PC-3 (cell line): ENCODE results near the gene ZDHHC21. TPM values are rescaled to one million over a fixed set of nuclear protein-coding genes. Genes with fewer than 3 reads are reported as not detected.

Source experiments
- ATAC-seq: fragments of 200-7000 bp; cut with Tn5 transposase; 2 replicates; pipeline ENCODE4 v1.9.1; 2020; ENCODE audit warnings: mild to moderate bottlenecking, moderate library complexity
- BruUV-seq: library from RNA; stranded (reverse); fragments of 400-500 nt; replicated peaks from 2 replicates; lab custom pipeline; 2021; lab: Mats Ljungman, UMichigan
- CTCF ChIA-PET: fragments of 300-600 bp; sonication (Branson Sonifier 250); formaldehyde crosslinking; loops from one replicate; lab custom pipeline; 2022; ENCODE audit warnings: antibody characterized with exemption; lab: Charles Lee
- POLR2A ChIA-PET: fragments of 300-600 bp; sonication (Branson Sonifier 250); formaldehyde crosslinking; loops from one replicate; lab custom pipeline; 2022; ENCODE audit warnings: antibody characterized with exemption; ENCODE audit not compliant: unreplicated experiment; lab: Charles Lee
- DNase-seq: peaks from one replicate; pipeline ENCODE4 v3.0.0-alpha.2; 2015
- H2AFZ ChIP-seq: fragments of 300-600 bp; sonication (generic); 2 replicates; pipeline ENCODE4 v1.6.0; 2016; ENCODE audit warnings: antibody characterized with exemption, low read length
- H3F3A ChIP-seq: fragments of 300-600 bp; sonication (generic); one replicate; pipeline ENCODE4 v1.6.0; 2017; ENCODE audit warnings: antibody characterized with exemption, low read length, control low read depth, mild to moderate bottlenecking; ENCODE audit not compliant: unreplicated experiment
- H3K27ac ChIP-seq: fragments of 300-600 bp; sonication (generic); 2 replicates; pipeline ENCODE4 v1.5.1; 2016; ENCODE audit warnings: mild to moderate bottlenecking, low read length
- H3K27me3 ChIP-seq: fragments of 300-600 bp; sonication (generic); 2 replicates; pipeline ENCODE4 v1.6.1; 2016; ENCODE audit warnings: low read length, mixed read lengths
- H3K36me3 ChIP-seq: fragments of 300-600 bp; sonication (generic); 2 replicates; pipeline ENCODE4 v1.6.1; 2016; ENCODE audit warnings: low read depth, mixed run types, low read length, mixed read lengths
- H3K4me1 ChIP-seq: fragments of 300-600 bp; sonication (generic); 2 replicates; pipeline ENCODE4 v1.5.1; 2016; ENCODE audit warnings: low read length; ENCODE audit not compliant: insufficient read depth
- H3K4me2 ChIP-seq: fragments of 300-600 bp; sonication (generic); 2 replicates; pipeline ENCODE4 v1.6.0; 2016; ENCODE audit warnings: low read length
- H3K4me3 ChIP-seq: fragments of 300-600 bp; sonication (generic); 2 replicates; pipeline ENCODE4 v1.5.1; 2016; ENCODE audit warnings: mild to moderate bottlenecking, low read length, mixed read lengths
- H3K79me2 ChIP-seq: fragments of 300-600 bp; sonication (generic); 2 replicates; pipeline ENCODE4 v1.6.1; 2017; ENCODE audit warnings: low read length, mixed read lengths
- H3K9ac ChIP-seq: fragments of 300-600 bp; sonication (generic); 2 replicates; pipeline ENCODE4 v1.6.0; 2016; ENCODE audit warnings: mild to moderate bottlenecking, low read length
- H3K9me2 ChIP-seq: fragments of 300-600 bp; sonication (generic); replicated peaks from 2 replicates; pipeline ENCODE4 v1.6.1; 2016; ENCODE audit warnings: mixed run types, low read length, mixed read lengths
- H3K9me3 ChIP-seq: fragments of 300-600 bp; sonication (generic); 2 replicates; pipeline ENCODE4 v1.6.1; 2016; ENCODE audit warnings: low read length, mixed read lengths
- H4K20me1 ChIP-seq: fragments of 300-600 bp; sonication (generic); 2 replicates; pipeline ENCODE4 v1.6.1; 2016; ENCODE audit warnings: low read length, mixed read lengths
- CTCF ChIP-seq: fragments of 300-600 bp; sonication (generic); conservative IDR thresholded peaks from 2 replicates; pipeline ENCODE4 v1.5.1; 2017; ENCODE audit warnings: antibody characterized with exemption, low read depth, mild to moderate bottlenecking, low read length
- EZH2 ChIP-seq: fragments of 300-600 bp; sonication (generic); IDR thresholded peaks from one replicate; pipeline ENCODE4 v1.6.1; 2017; ENCODE audit warnings: antibody characterized with exemption, mild to moderate bottlenecking, low read length; ENCODE audit not compliant: unreplicated experiment
- EZH2phosphoT487 ChIP-seq: fragments of 300-600 bp; sonication (generic); IDR thresholded peaks from 2 replicates; pipeline ENCODE4 v1.6.1; 2018; ENCODE audit warnings: mild to moderate bottlenecking, antibody characterized with exemption, low read length, borderline replicate concordance
- intact Hi-C: fragments of 100-400 bp; cut with micrococcal nuclease; formaldehyde crosslinking; loops from 2 replicates; pipeline ENCODE4 v1.9.0; 2023
- total RNA-seq: library from RNA; depleted of rRNA; stranded (reverse); fragments of >200 nt; gene quantifications from 2 replicates; pipeline ENCODE4 v1.2.3, GENCODE V29; 2014

ZDHHC21 gene
- total RNA-seq, 1 experiment from 2014 or later, result 6.2 TPM

- DNase-seq (no peak), ATAC-seq (no peak)
- no peak overlapping the region for H2AFZ ChIP-seq
- H3K4me3 ChIP-seq, result no peak overlapping the region
- H3K4me2 ChIP-seq, result no peak overlapping the region
- no peak overlapping the region for H3K27ac ChIP-seq
- H3K9me3 ChIP-seq, result no peaks in the 10 kb centered on the region
- TF ChIP-seq CTCF (no peak), EZH2 (no peak), EZH2phosphoT487 (no peak)
- H3K4me1 ChIP-seq, result no peaks in the 10 kb centered on the region
- no TSS peak for BruUV-seq
- no peaks in the 10 kb centered on the region for H4K20me1 ChIP-seq
- ChIA-PET CTCF (no interaction called here), POLR2A (no interaction called here)
- H3K9me2 ChIP-seq, result no peaks in the 10 kb centered on the region
- no peak overlapping the region for H3K9ac ChIP-seq
- no peaks in the 10 kb centered on the region; the same call in 1 of the 2 replicates for H3K36me3 ChIP-seq
- no peaks in the 10 kb centered on the region for H3F3A ChIP-seq
- intact Hi-C loops, result no loop called here
- no peaks in the 10 kb centered on the region for H3K27me3 ChIP-seq
- peaks cover 10% of the 10 kb centered on the region; the same call in 1 of the 2 replicates for H3K79me2 ChIP-seq
Measured at GRCh38 chr9:14677872-14678271, 15.4 kb downstream of the ZDHHC21 start.

GRCh38 chr9:14677396-14677795 lies 15.8 kb downstream of the ZDHHC21 start:
- no peaks in the 10 kb centered on the region for H4K20me1 ChIP-seq
- no peak for ATAC-seq
- H3K4me1 ChIP-seq, result no peaks in the 10 kb centered on the region
- H3K79me2 ChIP-seq, result peaks cover 10% of the 10 kb centered on the region; the same call in 1 of the 2 replicates
- H3K27ac ChIP-seq, result no peak overlapping the region
- no peak overlapping the region for H3K4me3 ChIP-seq
- H2AFZ ChIP-seq, result no peak overlapping the region
- no peaks in the 10 kb centered on the region for H3K27me3 ChIP-seq
- no peak overlapping the region for H3K4me2 ChIP-seq
- H3K9me3 ChIP-seq, result no peaks in the 10 kb centered on the region
- no TSS peak for BruUV-seq
- ChIA-PET CTCF (no interaction called here), POLR2A (no interaction called here)
- H3K9me2 ChIP-seq, result no peaks in the 10 kb centered on the region
- no peaks in the 10 kb centered on the region for H3F3A ChIP-seq
- no peaks in the 10 kb centered on the region; the same call in 1 of the 2 replicates for H3K36me3 ChIP-seq
- no peak overlapping the region for H3K9ac ChIP-seq
- DNase-seq, result no peak
- TF ChIP-seq EZH2 (no peak), CTCF (no peak), EZH2phosphoT487 (no peak)
- intact Hi-C loops, result no loop called here

- Histone ChIP-seq H3K4me3 (no peak overlapping the region), H3K27me3 (no peaks in the 10 kb centered on the region), H3K27ac (no peak overlapping the region), H2AFZ (no peak overlapping the region), H3K4me1 (peaks cover 11% of the 10 kb centered on the region), H4K20me1 (no peaks in the 10 kb centered on the region), H3K36me3 (no peaks in the 10 kb centered on the region; the same call in 1 of the 2 replicates), H3K9me2 (no peaks in the 10 kb centered on the region), H3K4me2 (no peak overlapping the region), H3K79me2 (no peaks in the 10 kb centered on the region), H3F3A (no peaks in the 10 kb centered on the region), H3K9ac (no peak overlapping the region), H3K9me3 (no peaks in the 10 kb centered on the region)
- no TSS peak for BruUV-seq
- DNase-seq, result no peak
- ATAC-seq, result no peak
- TF ChIP-seq CTCF, result no peak
- TF ChIP-seq EZH2phosphoT487, result no peak
- no peak for TF ChIP-seq EZH2
- intact Hi-C loops, result no loop called here
- CTCF ChIA-PET, result no interaction called here
- POLR2A ChIA-PET, result no interaction called here
Measured at GRCh38 chr9:14674630-14675029, 18.6 kb downstream of the ZDHHC21 start.
